IMR-90 (cell line): Measurements from ENCODE around the gene NDUFB7.

Experiments
- CTCF ChIP-seq: conservative IDR thresholded peaks from 2 replicates; pipeline ENCODE4 v1.5.1; 2012; ENCODE audit warnings: mild to moderate bottlenecking, low read depth, low read length, improper control_type of control experiment
- FOS ChIP-seq: fragments of 150-350 bp; IDR thresholded peaks from 2 replicates; pipeline ENCODE4 v1.6.1; 2016; ENCODE audit warnings: low read depth, low read length
- POLR2A ChIP-seq: IDR thresholded peaks from 2 replicates; pipeline ENCODE4 v1.6.1; 2012; ENCODE audit warnings: mild to moderate bottlenecking, low read depth, low read length

- no peak for TF ChIP-seq CTCF
- TF ChIP-seq POLR2A = no peak
- no peak for TF ChIP-seq FOS
These were observed 5.4 kb upstream of the NDUFB7 start for GRCh38 chr19:14577264-14577663.
